Kidney (tissue), 14 donors: Measurements from ENCODE around the gene GALNT17. TPM values are rescaled to one million over a fixed set of nuclear protein-coding genes. Genes with fewer than 3 reads are reported as not detected.

ENCODE experiments used
- DNase-seq, 5 donors: peaks; one replicate each; pipeline ENCODE4 v3.0.0-alpha.2; 2013 to 2020
- FAIRE-seq: peaks from 2 replicates; lab custom pipeline; 2012; peaks lifted over from hg19 to GRCh38; lab: Jason Lieb, UNC
- H3K27ac ChIP-seq, 2 donors: one replicate each; pipeline ENCODE4 v1.7.0; 2013; ENCODE audit warnings: low read depth in 2 of 2, low read length in 2 of 2, inconsistent platforms in 1 of 2
- H3K27me3 ChIP-seq: one replicate; pipeline ENCODE4 v1.7.1; 2013; ENCODE audit warnings: low read length, inconsistent platforms; ENCODE audit not compliant: control insufficient read depth, insufficient read depth
- H3K36me3 ChIP-seq, 3 donors: one replicate each; pipeline versions ENCODE4 v1.7.0 to v1.7.1; 2013; ENCODE audit warnings: low read length in 3 of 3, control low read depth in 1 of 3, inconsistent platforms in 1 of 3; ENCODE audit not compliant: insufficient read depth in 3 of 3, control insufficient read depth in 2 of 3
- H3K4me1 ChIP-seq, 3 donors: one replicate each; pipeline versions ENCODE4 v1.7.0 to v1.7.1; 2013; ENCODE audit warnings: low read length in 3 of 3, inconsistent platforms in 1 of 3, low read depth in 1 of 3; ENCODE audit not compliant: control insufficient read depth in 2 of 3, insufficient read depth in 2 of 3
- H3K4me3 ChIP-seq, 3 donors: one replicate each; pipeline versions ENCODE4 v1.7.0 to v1.8.1; 2013; ENCODE audit warnings: low read length in 3 of 3, control low read depth in 1 of 3, inconsistent platforms in 1 of 3
- H3K9ac ChIP-seq, 3 donors: one replicate each; pipeline versions ENCODE4 v1.7.0 to v1.7.1; 2013; ENCODE audit warnings: low read length in 3 of 3, control low read depth in 1 of 3, inconsistent platforms in 1 of 3
- H3K9me3 ChIP-seq, 3 donors: one replicate each; pipeline versions ENCODE4 v1.7.0 to v1.7.1; 2013; ENCODE audit warnings: low read length in 3 of 3, control low read depth in 1 of 3, inconsistent platforms in 1 of 3; ENCODE audit not compliant: control insufficient read depth in 2 of 3, insufficient read depth in 1 of 3
- CTCF ChIP-seq: IDR thresholded peaks from 3 replicates; pipeline ENCODE4 v1.5.1; 2012; ENCODE audit warnings: mild to moderate bottlenecking, moderate library complexity, borderline replicate concordance; ENCODE audit not compliant: insufficient read depth; ENCODE audit errors: extremely low read depth
- intact Hi-C: fragments of 100-400 bp; cut with DNase I; formaldehyde crosslinking; loops from one replicate; pipeline ENCODE4 v1.11.1; 2022
- polyA plus RNA-seq: library from polyadenylated mRNA; stranded (reverse); fragments of 350-450 nt; fragmentation: Illumina TruSeq; extraction: RNeasy Lipid Tissue Mini Kit (QIAGEN cat#74804); gene quantifications from one replicate; pipeline ENCODE4 v1.2.3, GENCODE V29; 2014; ENCODE audit warnings: low read depth, low replicate concordance; ENCODE audit not compliant: insufficient read depth
- total RNA-seq: library from RNA; stranded (reverse); fragmentation: NEBNext Ultra II Directional; extraction: Animal tissue kit (Norgen Biotek cat#: 25700); gene quantifications from one replicate; pipeline ENCODE4 v1.2.1, GENCODE V29; 2021
- donor health status: control.
- donor health status: control.
- donor health status: control.
- donor health status: control.
- donor health status: control.
- donor health status: DM: yes; HTN: yes; CAD: no.
- donor health status: Normal renal cell carcinoma (clear cell type).

GALNT17 gene
- total and polyA plus RNA-seq, 2 donors from 2014 or later, result 2.4 to 5.5 TPM

- intact Hi-C loops, result no loop called here
Measured at GRCh38 chr7:71311576-71311975, 179.6 kb downstream of the GALNT17 start.

GRCh38 chr7:71312755-71313490, 181.0 kb downstream of the GALNT17 start:
- H3K4me3 ChIP-seq, result no peak overlapping the region
- DNase-seq, result no peak
- no peak for FAIRE-seq
- no peaks in the 10 kb centered on the region for H3K36me3 ChIP-seq
- H3K27ac ChIP-seq, result no peak overlapping the region
- H3K9ac ChIP-seq, result no peak overlapping the region
- H3K9me3 ChIP-seq, result no peaks in the 10 kb centered on the region
- no peak for TF ChIP-seq CTCF
- H3K4me1 ChIP-seq, result no peaks in the 10 kb centered on the region
- H3K27me3 ChIP-seq, result no peaks in the 10 kb centered on the region
- intact Hi-C loops, result no loop called here

More at GRCh38 chr7:71311576-71311975, 179.6 kb downstream of the GALNT17 start:
- no peak overlapping the region for H3K9ac ChIP-seq
- FAIRE-seq (no peak), DNase-seq (no peak)
- H3K27me3 ChIP-seq, result no peaks in the 10 kb centered on the region
- H3K4me1 ChIP-seq, result no peaks in the 10 kb centered on the region
- TF ChIP-seq CTCF, result no peak
- no peaks in the 10 kb centered on the region for H3K9me3 ChIP-seq
- H3K36me3 ChIP-seq, result no peaks in the 10 kb centered on the region
- H3K4me3 ChIP-seq, result no peak overlapping the region
- no peak overlapping the region for H3K27ac ChIP-seq

- Histone ChIP-seq H3K27ac (no peak overlapping the region), H3K27me3 (no peaks in the 10 kb centered on the region), H3K9ac (no peak overlapping the region), H3K36me3 (no peaks in the 10 kb centered on the region), H3K4me1 (no peaks in the 10 kb centered on the region), H3K9me3 (no peaks in the 10 kb centered on the region), H3K4me3 (no peak overlapping the region)
- no peak for TF ChIP-seq CTCF
- DNase-seq, result peak in 1 of 5 donors; percentile 58
- FAIRE-seq, result no peak
- intact Hi-C loops, result no loop called here
Measured at GRCh38 chr7:71313553-71313952, 181.6 kb downstream of the GALNT17 start.
